GM15510 (cell line): Measurements from ENCODE around the gene FAT2.

Source experiments
- POLR2A ChIP-seq: IDR thresholded peaks from 3 replicates; pipeline ENCODE4 v1.6.1; 2011; ENCODE audit warnings: borderline replicate concordance; ENCODE audit not compliant: insufficient read length; ENCODE audit errors: extremely low read depth

FAT2 gene

DNA sequence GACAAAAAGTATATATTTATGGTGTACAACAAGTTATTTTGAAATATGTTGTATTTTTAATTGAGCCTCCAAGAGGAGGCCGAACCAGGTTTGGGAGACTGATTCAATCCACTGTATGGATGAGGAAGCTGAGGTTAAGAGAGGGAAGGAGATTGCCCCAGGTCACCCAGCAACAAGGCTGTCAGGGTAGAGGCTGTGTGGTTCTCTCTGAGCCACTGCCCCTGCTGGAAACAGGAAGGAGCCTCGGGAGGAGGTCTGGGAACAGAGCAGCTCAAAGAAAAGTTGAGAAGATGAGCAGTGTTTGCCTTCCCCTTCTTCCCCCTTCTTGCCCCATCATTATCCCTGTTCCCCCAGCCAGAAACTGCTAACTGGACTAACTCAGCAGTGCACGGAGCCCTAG is 6.6 kb upstream of the FAT2 start:
- no peak for TF ChIP-seq POLR2A

GRCh38 chr5:151596828-151597539 is 5.9 kb upstream of the FAT2 start:
- TF ChIP-seq POLR2A: no peak

- TF ChIP-seq POLR2A: no peak
Observed at GRCh38 chr5:151595411-151595826, 4.3 kb upstream of the FAT2 start.

GRCh38 chr5:151592855-151593408 is 1.8 kb upstream of the FAT2 start:
- TF ChIP-seq POLR2A: no peak

GRCh38 chr5:151589878-151590570 is 1.1 kb downstream of the FAT2 start:
- TF ChIP-seq POLR2A: no peak

GRCh38 chr5:151587796-151588555 is 3.2 kb downstream of the FAT2 start:
- no peak for TF ChIP-seq POLR2A

GRCh38 chr5:151585970-151586369 is 5.2 kb downstream of the FAT2 start:
- TF ChIP-seq POLR2A: no peak

GRCh38 chr5:151584057-151584937 is 6.8 kb downstream of the FAT2 start:
- no peak for TF ChIP-seq POLR2A

GRCh38 chr5:151581812-151582583 is 9.1 kb downstream of the FAT2 start:
- no peak for TF ChIP-seq POLR2A

GRCh38 chr5:151581347-151581746 is 9.8 kb downstream of the FAT2 start:
- no peak for TF ChIP-seq POLR2A

DNA sequence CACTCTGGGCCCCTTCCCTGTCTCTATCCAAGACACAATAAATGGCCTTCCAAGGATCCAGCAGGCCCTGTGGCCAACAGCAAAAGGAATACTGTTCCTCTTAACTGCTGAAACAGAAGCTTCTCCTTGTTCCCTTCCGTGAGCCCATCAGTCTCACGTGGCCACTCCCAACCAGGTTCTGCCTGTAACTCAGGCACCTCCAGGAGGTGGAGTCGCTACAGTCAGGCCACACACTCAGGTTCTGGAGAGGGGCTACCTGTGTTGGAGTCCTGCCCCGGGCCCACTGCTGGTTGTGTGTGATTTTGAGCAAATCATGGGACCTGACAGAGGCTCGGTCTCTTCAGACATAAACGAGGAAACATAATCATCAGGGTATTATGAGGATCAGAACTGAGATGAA is 10.3 kb downstream of the FAT2 start:
- TF ChIP-seq POLR2A: no peak

DNA sequence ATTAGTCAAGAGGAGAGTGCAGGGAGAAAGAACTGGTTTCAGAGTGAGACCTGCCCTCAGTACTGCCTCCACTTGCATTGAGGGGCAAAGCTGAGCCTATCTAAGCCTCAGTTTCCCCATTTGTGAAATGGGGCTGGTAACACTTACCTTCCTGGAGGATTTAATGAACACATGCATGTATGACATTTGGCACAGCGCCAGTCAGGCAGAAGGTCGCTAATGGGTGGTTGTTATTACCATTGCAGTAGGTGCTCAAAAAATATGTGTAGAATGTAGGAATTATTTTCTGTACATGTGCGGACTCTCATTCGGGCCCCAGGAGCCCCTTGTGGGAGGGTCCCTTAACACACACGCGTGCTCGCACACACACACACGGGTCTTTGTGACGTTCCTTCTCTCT is 10.9 kb downstream of the FAT2 start:
- no peak for TF ChIP-seq POLR2A

GRCh38 chr5:151578326-151579025 is 12.7 kb downstream of the FAT2 start:
- no peak for TF ChIP-seq POLR2A
